CD1c-positive myeloid dendritic cell (primary cell): Measurements from ENCODE around the gene SERPINA4.
"Not testable (repeated sequence)": the region's sequence is repeated elsewhere in the genome, so short reads cannot be mapped to it uniquely, and the experiment has no call there.

Source experiments
- DNase-seq: peaks from one replicate; pipeline ENCODE4 v3.0.0-alpha.2; 2016; ENCODE audit errors: extremely low spot score

The SERPINA4 gene

DNA sequence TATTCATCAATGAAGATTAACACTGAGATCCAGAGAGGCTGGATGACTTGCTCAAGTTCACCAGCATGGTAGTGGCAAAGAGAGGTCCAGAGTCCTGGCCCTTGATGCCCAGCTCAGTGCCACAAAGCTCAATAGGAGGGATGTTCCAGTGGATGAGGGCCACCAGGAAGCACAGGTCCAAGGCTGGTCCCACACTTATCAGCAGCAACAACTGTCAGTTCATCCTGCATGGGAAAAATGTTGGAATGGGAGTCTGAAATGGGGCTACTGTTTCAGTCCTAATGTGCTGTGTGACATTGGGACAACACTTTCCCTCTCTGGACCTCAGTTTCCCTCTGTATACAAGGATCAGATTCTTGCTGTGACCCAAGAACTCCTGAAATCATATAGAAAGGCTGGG lies 31.2 kb downstream of the SERPINA4 start:
- no peak for DNase-seq

DNA sequence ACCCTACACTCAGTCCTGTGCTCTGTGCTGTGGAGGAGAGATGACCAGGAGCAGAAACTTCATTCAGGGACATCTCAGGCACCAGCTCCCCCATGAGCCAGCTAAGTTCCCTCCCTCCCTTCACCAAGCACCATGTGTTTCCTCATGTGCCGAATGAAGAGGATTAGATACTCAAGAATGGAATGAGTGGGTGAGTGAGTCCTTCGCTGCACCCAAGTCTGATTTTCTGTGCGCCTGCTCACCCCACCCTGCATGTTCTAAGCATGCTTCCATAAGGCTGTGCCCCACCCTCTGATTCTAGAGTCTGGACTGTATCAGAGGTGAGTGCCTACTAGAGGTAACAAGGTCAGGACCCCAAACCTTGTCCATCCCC lies 32.1 kb downstream of the SERPINA4 start:
- DNase-seq = no peak

DNA sequence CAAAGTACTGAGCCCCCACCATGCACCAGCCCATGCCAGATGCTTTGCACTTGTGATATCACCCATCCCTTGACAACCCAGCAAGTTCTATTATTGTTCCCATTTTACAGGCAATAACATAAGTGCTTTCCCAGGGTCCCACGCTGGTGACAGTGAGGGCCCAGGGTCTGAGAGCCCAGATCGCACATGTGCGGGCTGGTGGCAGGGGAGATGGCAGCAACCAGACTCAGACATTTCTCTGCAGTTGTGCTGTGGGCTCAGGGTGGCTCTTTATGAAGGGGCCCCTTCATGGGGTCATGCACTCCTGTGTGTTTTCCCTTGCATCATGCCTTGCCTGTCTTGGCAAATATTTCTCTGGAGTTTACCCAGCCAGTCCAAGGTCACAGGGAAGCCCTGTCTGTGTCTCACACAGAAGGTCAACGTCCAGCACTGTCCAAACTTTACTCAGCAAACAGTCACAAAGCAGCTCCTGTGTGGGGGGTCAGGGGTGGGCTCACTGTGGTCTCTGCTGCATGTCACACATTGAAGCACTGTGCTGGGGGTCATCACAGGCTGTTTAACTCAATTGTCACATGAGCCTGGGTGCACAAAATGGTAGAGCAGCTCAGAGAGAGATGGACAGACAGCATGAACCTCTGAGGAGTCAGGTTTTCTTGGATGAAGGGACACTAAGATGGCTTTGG lies 32.6 kb downstream of the SERPINA4 start:
- no peak for DNase-seq

DNA sequence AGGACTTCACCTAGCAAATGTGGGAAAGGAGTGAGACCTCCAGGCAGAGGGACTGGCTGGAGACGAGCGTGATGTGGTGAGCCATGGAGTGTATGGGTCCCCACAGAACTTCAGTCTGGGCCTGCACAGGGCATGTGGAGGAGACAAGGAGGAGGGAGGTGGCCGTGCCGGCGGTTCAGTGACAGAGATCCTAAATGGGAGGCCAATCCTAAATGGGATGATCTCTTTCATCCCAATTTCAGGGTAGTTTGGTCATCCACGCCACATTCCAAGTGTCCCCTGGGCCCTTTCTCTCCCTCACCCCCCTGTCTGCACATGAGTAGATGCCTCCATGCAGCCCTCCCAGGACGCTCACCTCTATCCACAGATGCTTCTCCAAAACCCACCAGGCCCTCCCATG lies 33.2 kb downstream of the SERPINA4 start:
- DNase-seq = no peak

DNA sequence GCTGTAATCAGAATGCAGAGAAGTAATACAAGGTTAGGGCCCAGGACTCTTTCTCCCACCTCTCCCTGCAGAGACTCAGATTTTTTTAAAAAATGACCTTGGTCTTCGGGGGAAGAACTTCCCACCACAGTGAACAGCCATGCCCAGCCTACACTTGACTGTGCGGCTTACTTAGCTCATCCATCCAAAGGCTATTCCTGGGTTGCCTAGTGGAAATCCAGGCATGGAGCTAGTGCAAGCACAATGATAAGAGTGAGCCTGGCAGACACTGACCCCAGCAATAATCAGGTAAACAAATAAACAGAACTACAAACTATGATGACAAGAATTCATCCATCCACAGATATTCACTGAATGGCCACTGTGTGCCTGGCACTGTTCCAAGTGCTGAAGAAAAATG lies 34.7 kb downstream of the SERPINA4 start:
- no peak for DNase-seq

DNA sequence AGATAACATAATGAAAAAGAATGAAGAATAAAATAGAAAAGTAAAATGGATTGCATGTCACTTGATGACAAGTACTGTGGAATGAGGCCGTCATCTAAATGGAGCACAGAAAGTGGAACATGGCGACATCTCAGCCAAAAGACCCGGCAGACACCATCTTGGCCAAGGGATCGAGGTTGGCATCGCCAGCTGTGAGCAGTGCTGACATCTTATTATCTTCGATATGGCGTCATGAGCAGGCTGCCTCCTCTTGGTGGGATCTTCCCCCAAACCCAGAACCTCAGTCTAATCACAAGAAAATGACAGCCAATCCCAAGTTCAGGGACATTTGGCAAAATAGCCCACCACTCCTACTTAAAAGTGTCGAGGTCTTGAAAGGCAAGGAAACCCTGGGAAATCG lies 35.1 kb downstream of the SERPINA4 start:
- no peak for DNase-seq

DNA sequence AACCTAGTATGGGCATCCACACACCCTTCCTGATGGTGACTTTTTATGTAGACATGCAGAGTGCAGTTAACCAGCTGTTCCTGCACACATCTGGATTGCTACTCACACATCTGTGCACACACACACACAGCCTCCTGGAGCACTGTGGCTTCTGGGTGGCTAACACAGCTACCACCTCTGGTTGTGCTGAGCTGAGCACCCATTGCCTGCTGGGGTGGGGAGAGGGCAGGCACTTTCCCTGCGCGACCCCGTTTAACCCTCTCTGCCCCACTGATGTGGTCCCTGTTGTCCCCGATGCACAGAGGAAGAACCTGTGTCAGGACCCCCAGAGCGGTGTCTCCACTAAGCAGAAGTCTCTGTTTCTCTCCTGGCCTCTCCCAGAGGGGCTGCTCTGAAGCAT lies 36.5 kb downstream of the SERPINA4 start:
- DNase-seq = no peak

DNA sequence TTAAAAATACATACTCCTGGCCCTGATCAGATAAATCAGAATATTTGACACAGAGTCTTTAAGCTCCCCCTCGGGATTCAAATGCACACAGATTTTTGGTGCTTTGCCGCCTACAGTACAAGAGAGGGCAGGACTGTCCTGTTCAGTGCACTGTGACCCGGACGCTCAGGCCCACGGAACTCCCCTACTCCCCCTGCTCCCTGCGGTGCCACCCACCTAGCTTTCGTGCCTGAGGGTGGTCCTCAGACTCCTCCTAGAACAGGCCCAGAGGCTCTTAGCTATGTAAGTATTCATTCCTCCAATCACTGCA lies 37.2 kb downstream of the SERPINA4 start:
- DNase-seq = no peak

DNA sequence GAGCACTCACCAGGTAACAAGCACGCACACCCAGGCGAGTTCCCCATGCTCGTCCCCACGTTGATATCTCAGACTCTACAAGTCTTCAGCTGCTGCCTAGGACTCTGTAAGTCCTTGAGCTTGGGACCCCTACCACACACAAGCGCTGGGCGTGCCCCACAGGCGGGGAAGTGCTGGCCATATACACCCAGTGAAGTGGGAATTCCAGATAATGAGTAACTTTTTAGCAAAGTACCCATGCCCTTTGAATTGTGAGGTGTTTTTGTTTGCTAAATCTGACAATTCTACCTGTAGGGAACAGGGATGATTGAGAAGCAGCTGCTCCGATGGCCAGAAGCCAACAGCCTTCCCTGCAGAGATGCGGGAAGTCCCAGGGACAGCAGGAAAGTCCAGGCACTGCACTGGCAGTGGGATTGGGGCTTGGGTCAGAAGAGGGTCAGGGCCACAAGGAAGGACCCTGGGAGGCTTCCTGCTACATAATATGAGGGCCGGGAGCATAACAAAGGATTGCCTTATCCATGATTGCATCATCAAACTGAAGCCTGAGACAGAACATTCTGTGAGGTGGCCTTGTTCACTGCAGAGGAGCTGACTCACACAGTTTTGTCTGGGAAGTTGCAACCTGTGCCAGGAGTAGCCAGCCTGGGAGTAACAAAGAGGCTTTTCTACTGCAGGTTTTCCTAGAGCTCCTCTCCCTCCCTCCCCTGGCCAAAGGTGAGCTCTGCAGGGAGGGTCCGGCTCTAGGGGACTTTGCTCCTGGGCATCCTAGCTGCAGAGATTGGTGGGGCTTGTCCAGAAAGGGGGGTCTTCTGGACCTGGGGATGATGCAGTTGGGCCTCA lies 37.8 kb downstream of the SERPINA4 start:
- no peak for DNase-seq

DNA sequence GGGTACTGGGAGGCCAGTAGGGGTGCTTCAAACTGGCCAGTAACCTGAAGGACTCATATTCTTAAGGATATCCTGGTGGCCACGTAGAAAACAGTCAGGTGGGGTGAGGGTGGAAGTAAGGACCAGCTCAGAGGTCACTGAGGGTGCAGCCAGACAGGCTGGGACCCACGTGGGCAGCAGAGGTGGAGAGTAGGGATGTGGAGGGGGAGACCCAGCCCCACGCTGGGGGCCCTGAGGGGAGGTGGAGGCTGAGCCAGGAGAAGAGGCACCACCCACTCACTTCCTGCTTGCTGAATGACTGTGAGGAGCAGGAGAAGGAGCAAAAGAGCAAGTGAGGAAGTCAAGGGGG lies 38.4 kb downstream of the SERPINA4 start:
- no peak for DNase-seq

DNA sequence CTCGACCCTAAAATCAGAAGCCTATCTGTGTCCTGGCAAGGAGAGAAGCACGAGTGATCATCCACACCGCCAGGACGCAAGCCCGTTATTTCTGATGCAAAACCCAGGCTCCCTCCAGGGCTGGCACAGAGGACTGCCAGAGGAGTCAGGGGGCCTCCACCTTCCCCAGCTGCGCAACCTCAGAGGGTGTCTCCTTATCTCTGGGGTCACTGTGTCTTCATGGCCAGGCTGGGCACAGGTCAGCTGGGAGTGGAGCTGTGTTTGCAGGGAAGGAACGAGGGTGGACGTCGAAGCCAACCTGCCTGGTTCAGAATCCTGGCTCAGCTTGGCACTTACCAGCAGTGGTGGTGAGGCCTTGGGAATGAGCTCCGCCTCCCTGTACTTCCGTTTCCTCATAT lies 38.9 kb downstream of the SERPINA4 start:
- no peak for DNase-seq

DNA sequence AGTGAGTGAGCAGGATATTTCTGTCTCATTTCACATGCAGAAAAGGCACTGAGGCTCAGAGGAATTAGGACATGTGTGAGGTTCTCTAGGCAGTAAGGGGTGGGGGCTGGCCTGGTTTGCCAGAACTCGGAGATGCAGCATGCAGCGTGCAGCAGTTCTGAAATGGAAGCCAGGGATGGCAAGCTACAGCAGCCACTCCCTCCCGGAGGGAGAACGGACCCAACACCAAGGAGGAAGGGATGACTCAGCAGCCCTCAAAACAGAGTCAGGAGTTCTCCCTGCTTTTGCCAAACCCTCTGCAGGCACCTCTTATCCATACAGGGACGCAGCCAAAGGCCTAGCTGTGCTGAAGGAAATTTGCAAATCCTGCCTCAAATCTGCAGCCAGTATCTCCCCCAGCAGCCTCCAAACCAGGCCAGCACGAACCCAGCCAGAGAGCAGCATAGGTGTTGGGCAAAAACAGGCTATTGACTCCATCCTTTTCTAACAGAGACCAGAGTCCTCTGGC lies 40.7 kb downstream of the SERPINA4 start:
- no peak for DNase-seq

DNA sequence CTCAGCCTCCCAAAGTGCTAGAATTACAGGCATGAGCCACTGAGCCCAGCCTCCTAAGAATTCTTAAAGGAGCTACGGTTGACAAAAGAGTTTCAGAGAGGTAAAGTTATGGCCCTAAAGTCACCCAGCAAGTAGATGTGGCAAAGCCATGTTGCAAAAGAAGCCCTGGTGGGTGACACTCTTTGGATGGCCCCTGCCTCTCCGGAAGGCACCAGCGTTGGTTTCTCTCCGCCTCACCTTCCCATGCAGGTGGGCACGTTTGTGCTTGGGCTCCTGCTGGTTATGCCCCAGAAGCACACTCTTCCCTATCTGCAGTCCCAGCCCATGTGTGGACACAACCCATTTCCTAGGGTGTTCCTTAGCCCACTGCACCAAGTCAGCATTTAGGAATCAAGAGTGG lies 41.5 kb downstream of the SERPINA4 start:
- DNase-seq = no peak

DNA sequence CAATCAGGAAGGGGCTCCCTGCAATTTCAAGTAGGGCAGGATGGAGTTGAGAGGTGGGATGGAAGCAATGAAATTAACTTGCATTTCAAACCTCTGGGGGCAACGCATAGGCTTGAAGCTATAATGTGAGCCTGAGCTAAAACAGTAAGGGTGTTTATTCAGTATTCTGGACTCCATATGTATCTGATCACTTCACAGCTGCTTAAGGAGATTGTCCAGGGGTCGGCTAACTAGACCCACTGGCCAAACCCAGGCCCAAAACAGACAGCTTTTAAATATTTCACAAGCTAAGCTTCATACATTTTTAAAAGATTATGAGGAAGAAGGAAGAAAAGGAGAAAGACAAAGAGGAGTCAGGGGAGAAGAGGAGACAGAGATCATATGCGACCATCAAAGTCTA lies 44.1 kb downstream of the SERPINA4 start:
- no peak for DNase-seq

DNA sequence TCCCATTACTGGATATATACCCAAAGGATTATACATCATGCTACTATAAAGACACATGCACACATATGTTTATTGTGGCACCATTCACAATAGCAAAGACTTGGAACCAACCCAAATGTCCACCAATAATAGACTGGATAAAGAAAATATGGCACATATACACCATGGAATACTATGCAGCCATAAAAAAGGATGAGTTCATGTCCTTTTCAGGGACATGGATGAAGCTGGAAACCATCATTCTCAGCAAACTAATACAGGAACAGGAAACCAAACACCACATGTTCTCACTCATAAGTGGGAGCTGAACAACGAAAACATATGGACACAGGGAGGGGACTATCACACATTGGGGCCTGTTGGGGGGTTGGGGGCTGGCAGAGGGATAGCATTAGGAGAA lies 47.7 kb downstream of the SERPINA4 start:
- not testable (repeated sequence) for DNase-seq

DNA sequence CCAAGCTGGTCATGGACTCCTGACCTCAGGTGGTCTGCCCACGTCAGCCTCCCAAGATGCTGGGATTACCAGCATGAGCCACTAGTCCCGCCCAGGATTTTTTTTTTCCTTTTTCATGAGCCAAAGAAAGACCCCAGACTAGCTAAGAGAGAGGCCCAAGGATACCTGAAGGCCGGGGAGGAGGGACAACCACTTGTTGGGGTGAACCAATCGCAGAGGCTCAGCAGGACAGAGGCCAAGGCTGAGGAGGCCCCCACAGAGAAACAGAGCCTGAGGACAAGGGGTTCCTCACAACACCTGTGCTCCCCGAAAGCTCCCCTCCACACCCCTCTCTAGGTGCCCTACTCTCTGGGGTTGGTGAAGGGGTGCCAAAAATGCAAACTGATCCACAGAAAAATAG lies 49.9 kb downstream of the SERPINA4 start:
- DNase-seq = no peak

DNA sequence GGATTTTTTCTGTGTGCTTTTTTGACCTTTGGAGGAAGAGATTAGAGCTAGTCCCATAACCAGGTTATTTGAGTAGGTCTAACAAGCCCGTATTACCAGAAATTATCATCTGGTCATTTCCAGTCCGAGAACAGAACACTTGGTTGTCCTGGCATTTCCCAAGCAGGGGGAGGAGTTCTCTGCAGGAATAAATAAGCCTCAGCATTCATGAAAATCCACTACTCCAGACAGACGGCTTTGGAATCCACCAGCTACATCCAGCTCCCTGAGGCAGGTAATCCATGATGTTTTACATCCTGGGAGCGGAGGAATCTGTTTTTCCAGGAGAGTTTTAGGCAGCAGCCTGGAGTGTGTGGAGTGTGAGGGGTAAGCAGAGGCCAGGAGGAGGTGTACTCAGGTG lies 50.9 kb downstream of the SERPINA4 start, which contains the start of gene SERPINA3:
SERPINA3 (plus strand) TSS at position 218 of the 400 bp plus-strand sequence. CDS start 2,051 bp downstream, outside the sequence.
- no peak for DNase-seq

DNA sequence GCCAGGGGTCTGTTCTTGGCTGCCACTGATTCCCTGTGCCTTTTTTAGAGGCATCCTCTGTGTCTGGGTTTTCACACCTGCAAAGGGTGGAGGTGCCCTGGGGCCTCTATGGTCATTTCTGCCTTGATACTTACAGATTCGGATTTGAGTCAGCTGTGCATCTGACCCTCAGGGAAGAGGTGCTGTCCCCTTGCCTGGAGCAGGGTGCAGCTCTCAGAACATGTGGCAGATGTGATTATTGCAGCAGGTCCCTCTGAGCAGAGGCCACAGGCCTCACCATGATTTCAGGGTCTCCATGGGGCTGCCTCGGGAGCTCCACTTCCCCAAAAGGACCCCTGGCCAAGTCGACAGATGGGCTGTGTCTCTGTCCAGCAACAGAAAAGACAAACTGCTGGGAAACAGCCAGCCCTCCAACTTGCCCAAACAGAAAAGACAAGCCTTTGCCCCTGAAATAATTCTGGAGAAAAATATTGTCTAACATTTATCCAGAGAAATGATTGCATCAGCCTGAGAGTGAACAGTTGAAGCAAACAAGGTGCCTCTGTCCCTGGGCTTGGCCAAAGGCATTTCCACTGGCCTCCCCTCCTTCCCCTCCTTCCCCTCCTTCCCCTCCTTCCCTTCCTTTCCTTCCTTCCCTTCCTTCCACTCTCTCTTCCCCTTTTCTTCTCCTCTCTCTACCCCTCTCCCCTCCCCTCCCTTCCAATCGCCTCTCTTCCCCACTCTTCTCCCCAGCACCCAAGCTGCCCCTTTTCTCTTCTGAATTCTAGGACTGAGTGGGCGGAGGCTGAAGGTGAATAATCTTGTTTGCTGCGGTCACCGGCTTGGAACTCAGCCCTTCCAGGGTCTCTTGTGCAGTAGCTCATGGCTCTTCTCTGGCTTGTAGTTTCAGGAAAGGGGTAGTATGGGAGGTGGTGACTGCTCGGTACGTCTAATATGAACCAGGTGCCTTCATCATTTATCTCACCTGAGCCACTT lies 51.6 kb downstream of the SERPINA4 start:
- DNase-seq = no peak

DNA sequence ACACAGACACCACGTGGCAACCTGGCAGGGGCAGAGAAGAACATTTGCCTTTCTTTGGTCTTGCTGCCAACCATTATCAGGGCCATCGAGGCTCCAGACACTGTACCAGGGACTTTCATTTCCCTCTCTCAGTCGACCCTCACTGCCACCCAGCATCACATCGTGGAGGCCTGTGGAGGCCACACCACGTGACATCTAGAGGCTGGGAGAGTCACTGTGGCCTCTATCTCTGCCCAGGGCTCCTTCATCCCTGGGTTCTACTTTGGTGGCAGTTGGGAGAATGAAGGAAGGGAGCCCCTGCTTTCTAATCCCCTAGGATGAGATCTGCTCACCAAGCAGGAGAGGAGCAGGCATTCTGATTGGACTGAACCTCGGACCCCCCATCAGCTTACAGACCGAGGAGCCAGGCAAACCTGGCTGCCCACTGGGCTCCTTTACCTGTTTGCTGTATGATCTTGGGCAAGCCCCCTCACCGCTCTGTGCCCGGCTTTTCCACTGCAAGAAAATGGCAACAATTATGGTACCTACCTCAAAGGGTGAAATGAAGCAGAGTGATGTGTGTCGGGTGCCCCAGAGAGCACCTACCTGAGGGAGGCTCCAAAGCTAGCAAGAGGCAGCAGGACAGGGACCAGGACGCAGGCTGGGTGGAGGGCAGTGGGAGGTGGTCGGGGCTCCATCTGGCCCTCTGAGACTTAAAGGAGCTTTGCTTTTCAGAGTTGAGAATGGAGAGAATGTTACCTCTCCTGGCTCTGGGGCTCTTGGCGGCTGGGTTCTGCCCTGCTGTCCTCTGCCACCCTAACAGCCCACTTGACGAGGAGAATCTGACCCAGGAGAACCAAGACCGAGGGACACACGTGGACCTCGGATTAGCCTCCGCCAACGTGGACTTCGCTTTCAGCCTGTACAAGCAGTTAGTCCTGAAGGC lies 52.7 kb downstream of the SERPINA4 start:
- DNase-seq = no peak

DNA sequence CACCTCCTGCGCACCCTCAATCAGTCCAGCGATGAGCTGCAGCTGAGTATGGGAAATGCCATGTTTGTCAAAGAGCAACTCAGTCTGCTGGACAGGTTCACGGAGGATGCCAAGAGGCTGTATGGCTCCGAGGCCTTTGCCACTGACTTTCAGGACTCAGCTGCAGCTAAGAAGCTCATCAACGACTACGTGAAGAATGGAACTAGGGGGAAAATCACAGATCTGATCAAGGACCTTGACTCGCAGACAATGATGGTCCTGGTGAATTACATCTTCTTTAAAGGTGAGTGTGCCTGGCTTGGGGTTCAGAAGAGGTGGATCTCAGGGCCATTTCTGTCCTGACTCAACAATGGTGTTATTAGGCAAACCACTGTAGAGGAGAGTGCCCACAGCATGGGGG lies 53.6 kb downstream of the SERPINA4 start:
- no peak for DNase-seq

DNA sequence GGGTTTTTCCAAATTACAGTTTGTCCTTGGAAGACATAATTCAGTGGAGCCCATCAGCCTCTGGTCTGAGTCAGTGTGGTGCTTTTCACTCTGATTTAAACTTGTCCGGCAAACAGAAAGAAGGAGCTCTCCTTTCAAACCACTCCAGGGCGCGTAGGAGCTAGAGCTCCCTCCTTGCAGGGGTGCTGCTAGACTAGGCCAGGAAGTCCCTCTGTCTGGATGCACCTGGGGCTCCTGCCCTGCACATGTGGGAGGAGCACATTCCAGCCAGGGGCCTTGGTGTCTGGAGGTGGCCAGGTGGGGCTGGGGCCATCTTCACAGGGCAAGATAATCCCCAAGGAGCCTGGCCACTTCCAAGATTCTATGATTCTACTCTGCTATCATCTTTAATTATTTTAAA lies 54.0 kb downstream of the SERPINA4 start:
- DNase-seq = no peak
